Keratinocyte (primary cell): Measurements from ENCODE around the gene SNCB. TPM values are rescaled to one million over a fixed set of nuclear protein-coding genes. Genes with fewer than 3 reads are reported as not detected.

Source experiments
- DNase-seq: peaks from one replicate; pipeline ENCODE4 v3.0.0-alpha.2; 2011; ENCODE audit warnings: low read depth, missing footprints, low spot score
- FAIRE-seq: peaks from 2 replicates; lab custom pipeline; 2011; peaks lifted over from hg19 to GRCh38; lab: Jason Lieb, UNC
- H2AFZ ChIP-seq: 2 replicates; pipeline ENCODE4 v1.6.0; 2012; ENCODE audit warnings: low read length, control low read depth, inconsistent platforms; ENCODE audit not compliant: control insufficient read depth
- H3K27ac ChIP-seq: 2 replicates; pipeline ENCODE4 v1.5.1; 2011; ENCODE audit warnings: low read length; ENCODE audit not compliant: control insufficient read depth, insufficient read depth
- H3K27me3 ChIP-seq: 3 replicates; pipeline ENCODE4 v1.6.0; 2011; ENCODE audit warnings: low read length; ENCODE audit not compliant: control insufficient read depth, insufficient read depth; ENCODE audit errors: extremely low read depth
- H3K36me3 ChIP-seq, 2 experiments: 2 replicates in 1 of 2; 3 replicates in 1 of 2; pipeline ENCODE4 v1.5.1; 2011; ENCODE audit warnings: low read length in 2 of 2, mild to moderate bottlenecking in 1 of 2; ENCODE audit not compliant: control insufficient read depth in 2 of 2, insufficient read depth in 2 of 2; ENCODE audit errors: extremely low read depth in 1 of 2
- H3K4me1 ChIP-seq: 3 replicates; pipeline ENCODE4 v1.5.1; 2011; ENCODE audit warnings: low read length; ENCODE audit not compliant: control insufficient read depth, insufficient read depth; ENCODE audit errors: extremely low read depth
- H3K4me2 ChIP-seq: 3 replicates; pipeline ENCODE4 v1.6.0; 2011; ENCODE audit warnings: low read depth, low read length; ENCODE audit not compliant: control insufficient read depth, insufficient read depth; ENCODE audit errors: extremely low read depth
- H3K4me3 ChIP-seq, 3 experiments: fragments of 200-600 bp in 1 of 3; sonication (generic) in 1 of 3; 2 replicates in 2 of 3; 3 replicates in 1 of 3; pipeline ENCODE4 v1.5.1; 2011 to 2016; ENCODE audit warnings: low read length in 3 of 3, mild to moderate bottlenecking in 3 of 3, control low read depth in 2 of 3, inconsistent platforms in 1 of 3, low read depth in 1 of 3, mixed read lengths in 1 of 3, mixed run types in 1 of 3, moderate library complexity in 1 of 3; ENCODE audit not compliant: control insufficient read depth in 2 of 3, insufficient read depth in 2 of 3; ENCODE audit errors: extremely low read depth in 1 of 3
- H3K79me2 ChIP-seq: 2 replicates; pipeline ENCODE4 v1.6.0; 2012; ENCODE audit warnings: low read length; ENCODE audit not compliant: control insufficient read depth, insufficient read depth
- H3K9ac ChIP-seq: 3 replicates; pipeline ENCODE4 v1.6.0; 2011; ENCODE audit warnings: low read length; ENCODE audit not compliant: control insufficient read depth, insufficient read depth; ENCODE audit errors: extremely low read depth
- H3K9me1 ChIP-seq: 3 replicates; pipeline ENCODE4 v1.6.0; 2011; ENCODE audit warnings: low read length; ENCODE audit not compliant: control insufficient read depth, insufficient read depth; ENCODE audit errors: extremely low read depth
- H3K9me3 ChIP-seq: 2 replicates; pipeline ENCODE4 v1.5.1; 2012; ENCODE audit warnings: low read depth, low read length; ENCODE audit not compliant: control insufficient read depth
- H4K20me1 ChIP-seq: 3 replicates; pipeline ENCODE4 v1.6.0; 2011; ENCODE audit warnings: low read length; ENCODE audit not compliant: control insufficient read depth, insufficient read depth; ENCODE audit errors: extremely low read depth
- CTCF ChIP-seq, 3 experiments: IDR thresholded peaks in 1 of 3; conservative IDR thresholded peaks in 1 of 3; optimal IDR thresholded peaks in 1 of 3; 2 replicates in 2 of 3; 3 replicates in 1 of 3; pipeline versions ENCODE3 to v1.5.1; 2011; ENCODE audit warnings: low read length in 3 of 3, mild to moderate bottlenecking in 3 of 3, moderate library complexity in 2 of 3, control low read depth in 1 of 3, inconsistent platforms in 1 of 3; ENCODE audit not compliant: insufficient read depth in 2 of 3; ENCODE audit errors: extremely low read depth in 1 of 3
- EZH2 ChIP-seq: IDR thresholded peaks from one replicate; pipeline ENCODE4 v1.6.1; 2012; ENCODE audit warnings: inconsistent platforms, mild to moderate bottlenecking, low read length, moderate library complexity
- dilution Hi-C: fragments of 300-500 bp; cut with MboI; formaldehyde crosslinking; loops from one replicate; pipeline ENCODE4 v1.7.0; 2020; ENCODE audit warnings: low sequenced_read_pairs; ENCODE audit not compliant: extremely low pct_ligation_motif_present
- polyA plus RNA-seq, 5 experiments: library from polyadenylated mRNA; depleted of rRNA in 3 of 5; stranded (reverse) in 3 of 5; stranded (forward) in 1 of 5; unstranded in 1 of 5; fragments of >200 nt; gene quantifications; 1 replicate in 1 of 5; 2 replicates in 3 of 5; 3 replicates in 1 of 5; pipeline versions ENCODE4 v1.2.1 to v1.2.3, GENCODE V29; 2011 to 2012; ENCODE audit warnings: missing spikeins in 2 of 5, low read depth in 1 of 5, low replicate concordance in 1 of 5

The SNCB gene
- polyA plus RNA-seq, 1 donor (not counting 4 experiments of a cell fraction or from before 2014, with no cell fraction given): 0.69 TPM

GRCh38 chr5:176671890-176672747 is 41.8 kb upstream of the SNCB start:
- TF ChIP-seq CTCF (optimal IDR thresholded peaks at IDR 0.05 in 1 of 3, IDR thresholded peaks at IDR 0.05 in 1 of 3, conservative IDR thresholded peaks at IDR 0.05 in 1 of 3; ENCODE audit: extremely low read depth in 1 of 3, insufficient read depth in 2 of 3, low read length in 3 of 3): no peak
- TF ChIP-seq EZH2: no peak
- no peak overlapping the region for H3K27ac ChIP-seq
- no peak for FAIRE-seq
- H3K27me3 ChIP-seq: peaks cover 11% of the 10 kb centered on the region
- no peak for DNase-seq
- no peak overlapping the region for H3K4me3 ChIP-seq
- H3K9me1 ChIP-seq: no peaks in the 10 kb centered on the region
- no peaks in the 10 kb centered on the region for H3K9me3 ChIP-seq
- H3K79me2 ChIP-seq: no peaks in the 10 kb centered on the region
- H2AFZ ChIP-seq: no peak overlapping the region
- no peaks in the 10 kb centered on the region for H3K36me3 ChIP-seq
- dilution Hi-C loops: no loop called here
- H4K20me1 ChIP-seq: no peaks in the 10 kb centered on the region
- no peak overlapping the region for H3K9ac ChIP-seq
- no peaks in the 10 kb centered on the region for H3K4me1 ChIP-seq
- H3K4me2 ChIP-seq: no peak overlapping the region

GRCh38 chr5:176671399-176671798 is 41.1 kb upstream of the SNCB start:
- Histone ChIP-seq H3K79me2 (no peaks in the 10 kb centered on the region), H3K9me1 (no peaks in the 10 kb centered on the region), H3K9ac (no peak overlapping the region), H3K9me3 (no peaks in the 10 kb centered on the region), H3K4me1 (no peaks in the 10 kb centered on the region), H2AFZ (no peak overlapping the region), H3K27ac (no peak overlapping the region), H3K36me3 (no peaks in the 10 kb centered on the region), H3K27me3 (peaks cover 9% of the 10 kb centered on the region), H3K4me2 (no peak overlapping the region), H4K20me1 (no peaks in the 10 kb centered on the region), H3K4me3 (no peak overlapping the region)
- dilution Hi-C loops: no loop called here
- TF ChIP-seq CTCF (optimal IDR thresholded peaks at IDR 0.05 in 1 of 3, IDR thresholded peaks at IDR 0.05 in 1 of 3, conservative IDR thresholded peaks at IDR 0.05 in 1 of 3; ENCODE audit: extremely low read depth in 1 of 3, insufficient read depth in 2 of 3, low read length in 3 of 3) (no peak), EZH2 (no peak)
- FAIRE-seq (no peak), DNase-seq (no peak)
